IMR-90 (cell line): ENCODE data around the gene GPC5.

ENCODE experiments used
- FOS ChIP-seq: fragments of 150-350 bp; IDR thresholded peaks from 2 replicates; pipeline ENCODE4 v1.6.1; 2016; ENCODE audit warnings: low read depth, low read length
- MAFK ChIP-seq: IDR thresholded peaks from 2 replicates; pipeline ENCODE4 v1.6.1; 2012; ENCODE audit warnings: low read depth, low read length, improper control_type of control experiment
- POLR2A ChIP-seq: IDR thresholded peaks from 2 replicates; pipeline ENCODE4 v1.6.1; 2012; ENCODE audit warnings: mild to moderate bottlenecking, low read depth, low read length
- RFX5 ChIP-seq: IDR thresholded peaks from 2 replicates; pipeline ENCODE4 v1.8.0; 2012; ENCODE audit warnings: low read depth, mild to moderate bottlenecking, low read length, moderate library complexity
- TF ChIP-seq, protein P1 (sequence below): conservative IDR thresholded peaks from 2 replicates; pipeline ENCODE4 v1.5.1; 2012; ENCODE audit warnings: mild to moderate bottlenecking, low read depth, low read length, improper control_type of control experiment
- TF ChIP-seq, protein P2 (sequence below): fragments of 150-350 bp; IDR thresholded peaks from 2 replicates; pipeline ENCODE4 v1.6.1; 2017; ENCODE audit warnings: mild to moderate bottlenecking, antibody characterized with exemption, low read length, low read depth

DNA sequence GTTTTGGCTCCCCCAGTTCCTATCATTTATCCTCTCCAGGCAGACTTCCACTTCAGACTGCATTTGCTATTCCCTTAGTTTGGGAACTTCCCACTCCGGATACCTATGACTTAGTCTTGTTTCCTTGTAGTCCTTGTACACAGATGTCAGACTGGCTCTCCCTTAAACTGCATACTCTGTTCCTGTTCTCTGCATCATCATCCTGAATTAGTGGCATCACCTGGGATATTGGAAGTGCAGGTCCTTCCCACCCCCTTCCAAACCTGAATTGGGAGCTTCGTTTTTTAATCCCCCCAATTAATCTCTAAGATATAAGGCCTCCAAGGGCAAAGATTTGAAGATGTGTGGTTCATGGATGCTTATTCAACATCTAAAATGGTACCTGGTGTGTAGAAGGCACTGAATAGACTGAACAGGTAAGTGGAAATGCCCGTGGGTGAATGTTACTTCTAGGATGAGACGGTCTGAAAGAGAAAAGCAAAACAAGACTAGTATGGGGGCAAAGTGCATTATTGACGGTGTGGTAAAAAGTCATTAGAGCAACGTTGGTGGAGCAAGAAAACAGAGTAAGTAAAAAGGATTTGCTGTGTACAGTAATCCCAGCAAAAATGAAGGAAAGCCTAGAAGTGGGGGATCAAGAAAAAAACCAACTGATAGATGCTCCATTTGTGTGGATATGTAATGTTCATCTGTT lies 41.4 kb upstream of the GPC5 start:
- TF ChIP-seq, protein P1, sequence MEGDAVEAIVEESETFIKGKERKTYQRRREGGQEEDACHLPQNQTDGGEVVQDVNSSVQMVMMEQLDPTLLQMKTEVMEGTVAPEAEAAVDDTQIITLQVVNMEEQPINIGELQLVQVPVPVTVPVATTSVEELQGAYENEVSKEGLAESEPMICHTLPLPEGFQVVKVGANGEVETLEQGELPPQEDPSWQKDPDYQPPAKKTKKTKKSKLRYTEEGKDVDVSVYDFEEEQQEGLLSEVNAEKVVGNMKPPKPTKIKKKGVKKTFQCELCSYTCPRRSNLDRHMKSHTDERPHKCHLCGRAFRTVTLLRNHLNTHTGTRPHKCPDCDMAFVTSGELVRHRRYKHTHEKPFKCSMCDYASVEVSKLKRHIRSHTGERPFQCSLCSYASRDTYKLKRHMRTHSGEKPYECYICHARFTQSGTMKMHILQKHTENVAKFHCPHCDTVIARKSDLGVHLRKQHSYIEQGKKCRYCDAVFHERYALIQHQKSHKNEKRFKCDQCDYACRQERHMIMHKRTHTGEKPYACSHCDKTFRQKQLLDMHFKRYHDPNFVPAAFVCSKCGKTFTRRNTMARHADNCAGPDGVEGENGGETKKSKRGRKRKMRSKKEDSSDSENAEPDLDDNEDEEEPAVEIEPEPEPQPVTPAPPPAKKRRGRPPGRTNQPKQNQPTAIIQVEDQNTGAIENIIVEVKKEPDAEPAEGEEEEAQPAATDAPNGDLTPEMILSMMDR: no peak
- TF ChIP-seq MAFK: no peak
- TF ChIP-seq POLR2A: no peak
- no peak for TF ChIP-seq FOS
- TF ChIP-seq, protein P2, sequence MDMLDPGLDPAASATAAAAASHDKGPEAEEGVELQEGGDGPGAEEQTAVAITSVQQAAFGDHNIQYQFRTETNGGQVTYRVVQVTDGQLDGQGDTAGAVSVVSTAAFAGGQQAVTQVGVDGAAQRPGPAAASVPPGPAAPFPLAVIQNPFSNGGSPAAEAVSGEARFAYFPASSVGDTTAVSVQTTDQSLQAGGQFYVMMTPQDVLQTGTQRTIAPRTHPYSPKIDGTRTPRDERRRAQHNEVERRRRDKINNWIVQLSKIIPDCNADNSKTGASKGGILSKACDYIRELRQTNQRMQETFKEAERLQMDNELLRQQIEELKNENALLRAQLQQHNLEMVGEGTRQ: no peak
- TF ChIP-seq RFX5: no peak
